ENCODE data around the gene SNCG.
"Not testable (repeated sequence)": the region's sequence is repeated elsewhere in the genome, so short reads cannot be mapped to it uniquely, and the experiment has no call there.

The SNCG gene

GRCh38 chr10:86945361-86946212, 12.8 kb upstream of the SNCG start:
- DNase-seq = peak; percentile 38

GRCh38 chr10:86946213-86947155, 11.9 kb upstream of the SNCG start:
- DNase-seq = no peak

- not testable (repeated sequence) for DNase-seq
These were observed 10.6 kb upstream of the SNCG start for GRCh38 chr10:86947806-86948205.

GRCh38 chr10:86950349-86950748, 8.1 kb upstream of the SNCG start:
- no peak for DNase-seq

GRCh38 chr10:86951184-86951761, 7.1 kb upstream of the SNCG start:
- no peak for DNase-seq

- DNase-seq = no peak
These were observed 6.3 kb upstream of the SNCG start for GRCh38 chr10:86952106-86952505.

GRCh38 chr10:86952697-86953096, 5.7 kb upstream of the SNCG start:
- not testable (repeated sequence) for DNase-seq

- peak; percentile 83 for DNase-seq
These were observed 4.4 kb upstream of the SNCG start for GRCh38 chr10:86953747-86954680.

GRCh38 chr10:86954681-86955500, 3.5 kb upstream of the SNCG start:
- no peak for DNase-seq

GRCh38 chr10:86955501-86956194, 2.8 kb upstream of the SNCG start:
- no peak for DNase-seq

GRCh38 chr10:86956195-86956847, 2.1 kb upstream of the SNCG start:
- DNase-seq = no peak

GRCh38 chr10:86956848-86957448, 1.5 kb upstream of the SNCG start:
- DNase-seq = no peak

- DNase-seq = no peak
These were observed 806 bp upstream of the SNCG start, which contains the start of gene MMRN2 for GRCh38 chr10:86957471-86958115. MMRN2 (minus strand) TSS chr10:86957615; CDS start chr10:86957541, 74 bp downstream.

GRCh38 chr10:86958901-86959736, 720 bp downstream of the SNCG start:
- DNase-seq = no peak

GRCh38 chr10:86959737-86960002, 1.3 kb downstream of the SNCG start:
- no peak for DNase-seq

- peak; percentile 53 for DNase-seq
These were observed 1.8 kb downstream of the SNCG start for GRCh38 chr10:86960003-86960862.

GRCh38 chr10:86960863-86961434, 2.5 kb downstream of the SNCG start:
- DNase-seq = no peak
